ENCODE results near the gene RNF13. TPM values are rescaled to one million over a fixed set of nuclear protein-coding genes. Genes with fewer than 3 reads are reported as not detected.

Gene RNF13
- total and polyA plus RNA-seq, 3 donors from 2014 or later: 41.7 to 85.0 (median 81.8) TPM

- 67 to 90% methylated on average over 1 of the region's 1 CpG for WGBS, 2 donors
- DNase-seq: no peak
- Histone ChIP-seq H3K27ac (peak overlapping the region in 1 of 2 donors; percentile 99), H3K36me3 (ENCODE audit: low read depth, missing control alignments) (no peaks in the 10 kb centered on the region), H3K9me3 (no peaks in the 10 kb centered on the region), H3K27me3 (no peaks in the 10 kb centered on the region), H3K4me1 (peaks cover 15% of the 10 kb centered on the region), H3K4me3 (peak overlapping the region in 1 of 2 donors; percentile 83)
- TF ChIP-seq CTCF (IDR thresholded peaks at IDR 0.05): no peak
- TF ChIP-seq POLR2A (IDR thresholded peaks at IDR 0.05): no peak
- intact Hi-C loops (cut with DNase I; ENCODE audit: low total_unique reads): no loop called here
Measured at GRCh38 chr3:149815321-149815720, 2.3 kb downstream of the RNF13 start.

DNA sequence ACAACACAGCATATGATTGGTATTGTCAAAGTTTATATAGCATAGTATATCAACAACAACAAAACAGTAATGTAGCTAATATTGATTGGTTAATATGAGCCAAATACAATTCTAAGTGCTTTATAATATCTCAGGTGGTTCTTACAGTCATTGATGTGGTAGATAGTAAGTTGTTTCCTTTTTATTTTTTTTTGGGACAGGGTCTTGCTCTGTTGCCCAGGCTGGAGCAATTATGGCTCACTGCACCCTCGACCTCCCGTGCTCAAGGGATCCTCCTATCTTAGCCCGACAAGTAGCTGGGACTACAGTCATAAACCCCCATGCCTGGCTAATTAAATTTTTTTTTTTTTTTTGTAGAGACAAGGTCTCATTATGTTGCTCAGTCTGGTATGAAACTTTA, 2.7 kb downstream of the RNF13 start:
- WGBS, 2 donors: 63 to 72% methylated on average over 3 of the region's 3 CpGs

DNA sequence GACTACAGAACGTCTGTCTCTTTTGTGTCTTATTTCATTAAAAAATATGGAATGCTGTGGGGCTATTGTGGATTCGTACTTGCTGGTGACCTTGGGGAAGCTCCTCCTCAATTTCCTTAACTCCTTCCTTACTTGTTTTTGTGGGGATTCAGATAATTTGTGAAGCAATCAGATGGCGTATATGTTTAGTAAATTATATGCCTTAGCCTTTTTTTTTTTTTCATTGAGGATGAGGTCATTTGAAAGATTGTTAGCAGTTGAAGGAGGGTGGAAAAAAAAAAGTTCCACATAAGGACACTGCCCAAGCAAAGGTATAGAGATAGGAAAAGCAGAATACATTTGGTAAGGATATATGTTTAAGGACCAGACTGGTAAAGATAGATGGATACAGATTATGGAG, 3.3 kb downstream of the RNF13 start:
- 36 to 48% methylated on average over 3 of the region's 3 CpGs for WGBS, 2 donors
- intact Hi-C loops (cut with DNase I; ENCODE audit: low total_unique reads): no loop called here
- peaks cover 15% of the 10 kb centered on the region for H3K4me1 ChIP-seq

More for the DNA sequence above, 2.7 kb downstream of the RNF13 start:
- Histone ChIP-seq H3K27ac (peak overlapping the region in 1 of 2 donors; percentile 99), H3K36me3 (ENCODE audit: low read depth, missing control alignments) (no peaks in the 10 kb centered on the region), H3K27me3 (no peaks in the 10 kb centered on the region), H3K9me3 (no peaks in the 10 kb centered on the region), H3K4me1 (peaks cover 15% of the 10 kb centered on the region), H3K4me3 (no peak overlapping the region)
- intact Hi-C loops (cut with DNase I; ENCODE audit: low total_unique reads): no loop called here
- TF ChIP-seq CTCF (IDR thresholded peaks at IDR 0.05) (no peak), POLR2A (IDR thresholded peaks at IDR 0.05) (no peak)
- DNase-seq: no peak

DNA sequence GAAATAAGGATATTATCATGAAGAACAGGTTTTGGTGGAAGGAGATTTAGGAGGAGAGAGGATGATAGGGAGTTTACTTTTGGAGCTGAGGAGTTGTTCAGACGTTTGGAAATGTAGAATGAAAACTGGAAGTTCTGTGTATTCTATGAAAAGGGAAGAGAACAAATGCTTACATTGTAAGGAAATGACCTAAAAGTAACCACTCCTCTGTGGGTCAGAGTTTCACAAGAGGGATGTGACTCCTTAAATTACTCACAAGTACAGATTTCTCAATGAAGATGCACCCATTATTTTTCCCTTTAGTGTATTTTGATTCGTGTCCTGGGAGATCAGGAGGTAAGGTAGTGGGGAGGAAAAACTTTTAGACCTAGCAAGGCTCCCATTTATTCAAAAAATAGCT, 4.0 kb downstream of the RNF13 start:
- no peak for DNase-seq
- Histone ChIP-seq H3K36me3 (ENCODE audit: low read depth, missing control alignments) (no peaks in the 10 kb centered on the region), H3K4me3 (no peak overlapping the region), H3K4me1 (peaks cover 15% of the 10 kb centered on the region), H3K27ac (peak overlapping the region in 1 of 2 donors; percentile 99), H3K9me3 (no peaks in the 10 kb centered on the region), H3K27me3 (no peaks in the 10 kb centered on the region)
- WGBS, 2 donors: 53 to 54% methylated on average over 2 of the region's 2 CpGs
- TF ChIP-seq CTCF (IDR thresholded peaks at IDR 0.05) (no peak), POLR2A (IDR thresholded peaks at IDR 0.05) (no peak)
- intact Hi-C loops (cut with DNase I; ENCODE audit: low total_unique reads): no loop called here

More for the DNA sequence above, 3.3 kb downstream of the RNF13 start:
- Histone ChIP-seq H3K4me3 (no peak overlapping the region), H3K27me3 (no peaks in the 10 kb centered on the region), H3K27ac (peak overlapping the region in 1 of 2 donors; percentile 99), H3K9me3 (no peaks in the 10 kb centered on the region), H3K36me3 (ENCODE audit: low read depth, missing control alignments) (no peaks in the 10 kb centered on the region)
- no peak for DNase-seq
- TF ChIP-seq POLR2A (IDR thresholded peaks at IDR 0.05) (no peak), CTCF (IDR thresholded peaks at IDR 0.05) (no peak)

DNA sequence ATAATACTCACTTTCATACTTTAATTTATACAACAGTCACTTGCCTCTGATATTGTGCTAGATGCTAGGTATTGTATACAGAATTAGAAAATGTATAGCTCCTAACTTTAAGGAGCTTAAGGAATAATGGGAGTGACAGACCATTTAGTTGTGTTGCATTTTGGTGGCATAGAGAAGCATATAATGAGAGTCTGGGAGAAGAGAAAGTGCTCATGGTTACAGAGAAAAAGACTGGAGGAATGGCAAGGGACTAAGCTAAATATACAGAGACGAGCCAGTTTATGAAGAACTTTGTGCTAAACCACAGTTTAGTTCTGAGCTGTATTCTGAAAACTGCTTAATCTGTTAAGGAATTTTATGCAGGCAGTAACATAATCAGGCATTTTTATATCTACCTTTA, 6.4 kb downstream of the RNF13 start:
- no peak overlapping the region for H3K4me3 ChIP-seq
- peaks cover 15% of the 10 kb centered on the region for H3K4me1 ChIP-seq
- no peak overlapping the region for H3K27ac ChIP-seq
- no peaks in the 10 kb centered on the region for H3K9me3 ChIP-seq
- DNase-seq: no peak
- no peaks in the 10 kb centered on the region for H3K36me3 ChIP-seq (ENCODE audit: low read depth, missing control alignments)
- H3K27me3 ChIP-seq: no peaks in the 10 kb centered on the region
- intact Hi-C loops (cut with DNase I; ENCODE audit: low total_unique reads): no loop called here
- no peak for TF ChIP-seq POLR2A (IDR thresholded peaks at IDR 0.05)
- TF ChIP-seq CTCF (IDR thresholded peaks at IDR 0.05): no peak
- 44 to 62% methylated on average over 1 of the region's 1 CpG for WGBS, 2 donors
